Left colon (tissue), 2 donors: ENCODE data around the gene TCEAL4. TPM values are rescaled to one million over a fixed set of nuclear protein-coding genes. Genes with fewer than 3 reads are reported as not detected.
"Not testable (repeated sequence)": the region's sequence is repeated elsewhere in the genome, so short reads cannot be mapped to it uniquely, and the experiment has no call there.

Source experiments
- ATAC-seq: fragments of 200-7000 bp; cut with Tn5 transposase; one replicate; pipeline ENCODE4 v1.9.1; 2020; ENCODE audit warnings: mild to moderate bottlenecking, moderate library complexity
- DNase-seq, 2 donors: peaks; one replicate each; pipeline ENCODE4 v3.0.0-alpha.2; 2020
- intact Hi-C, 2 donors: fragments of 100-400 bp; cut with DNase I in 1 of 2; cut with micrococcal nuclease in 1 of 2; formaldehyde crosslinking; loops; one replicate each; pipeline versions ENCODE4 v1.11.2 to v1.14.0; 2022; cut with DNase I, micrococcal nuclease
- total RNA-seq, 2 donors: library from RNA; stranded (reverse); fragmentation: NEBNext Ultra II Directional; extraction: Animal tissue kit (Norgen Biotek cat#: 25700); gene quantifications; one replicate each; pipeline ENCODE4 v1.2.1, GENCODE V29; 2021
- donor health status: DM: no; HTN: no; CAD: no.
- donor health status: DM: yes; HTN: yes; CAD: no.

TCEAL4 gene
- total RNA-seq, 2 donors from 2014 or later = 20.1 to 23.2 TPM

DNA sequence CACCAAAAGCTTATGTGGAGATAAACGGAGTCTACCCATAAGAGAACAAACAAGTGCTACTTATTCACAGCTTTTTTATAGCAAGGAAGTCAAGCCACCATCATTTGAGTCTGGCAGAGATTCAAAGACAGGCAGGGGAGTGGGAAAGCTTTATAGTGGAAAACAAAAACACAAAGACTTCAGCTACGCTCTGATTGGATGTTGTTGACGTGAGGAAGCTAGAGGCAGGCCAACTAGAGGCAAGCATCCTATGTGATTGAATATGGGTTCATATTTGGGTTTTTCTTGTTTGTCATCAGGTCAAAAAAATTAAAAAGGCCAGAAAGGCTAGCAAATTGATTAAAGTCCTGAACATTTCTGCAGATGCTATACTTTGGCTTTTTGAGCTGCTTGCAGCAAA is 719 bp upstream of the TCEAL4 start:
- intact Hi-C loops = no loop called here
- ATAC-seq (no peak), DNase-seq (no peak)

DNA sequence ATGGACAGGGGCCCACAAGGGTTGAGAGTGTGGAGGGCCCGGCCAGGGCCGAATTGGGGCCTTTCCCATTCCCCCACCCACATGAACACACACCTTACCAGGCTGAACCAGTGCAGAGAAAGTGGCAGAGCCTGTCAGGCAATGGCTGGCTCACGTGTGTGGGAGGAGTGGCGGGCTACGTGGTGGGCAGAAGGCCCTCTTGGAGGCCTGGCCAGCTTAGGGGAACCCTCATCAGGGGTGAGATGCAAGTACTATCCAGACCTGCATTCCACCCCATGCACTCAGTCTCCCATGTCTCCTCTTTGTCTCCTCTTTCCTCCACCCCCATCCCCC is 965 bp downstream of the TCEAL4 start:
- ATAC-seq (peak; percentile 59), DNase-seq (peak in 1 of 2 donors; percentile 24)
- intact Hi-C loops = no loop called here

DNA sequence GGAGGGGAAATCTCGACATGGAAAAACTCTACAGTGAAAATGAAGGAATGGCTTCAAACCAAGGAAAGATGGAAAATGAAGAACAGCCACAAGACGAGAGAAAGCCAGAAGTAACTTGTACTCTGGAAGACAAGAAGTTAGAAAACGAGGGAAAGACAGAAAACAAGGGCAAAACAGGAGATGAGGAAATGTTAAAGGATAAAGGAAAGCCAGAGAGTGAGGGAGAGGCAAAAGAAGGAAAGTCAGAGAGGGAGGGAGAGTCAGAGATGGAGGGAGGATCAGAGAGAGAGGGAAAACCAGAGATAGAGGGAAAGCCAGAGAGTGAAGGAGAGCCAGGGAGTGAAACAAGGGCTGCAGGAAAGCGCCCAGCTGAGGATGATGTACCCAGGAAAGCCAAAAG is 1.3 kb downstream of the TCEAL4 start:
- no peak for DNase-seq
- intact Hi-C loops = no loop called here
- no peak for ATAC-seq

DNA sequence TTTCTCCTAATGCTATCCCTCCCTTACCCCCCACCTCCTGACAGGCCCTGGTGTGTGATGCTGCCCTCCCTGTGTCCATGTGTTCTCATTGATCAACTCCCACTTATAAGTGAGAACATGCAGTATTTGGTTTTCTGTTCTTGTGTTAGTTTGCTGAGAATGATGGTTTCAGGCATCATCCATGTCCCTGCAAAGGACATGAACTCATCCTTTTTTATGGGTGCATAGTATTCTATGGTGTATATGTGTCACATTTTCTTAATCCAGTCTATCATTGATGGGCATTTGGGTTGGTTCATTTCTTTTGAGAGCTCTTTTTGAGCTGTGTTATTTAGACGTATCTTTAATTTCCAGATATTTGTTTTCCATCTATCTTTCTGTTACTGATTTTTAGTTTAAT is 7.0 kb downstream of the TCEAL4 start:
- DNase-seq, intact Hi-C loops, ATAC-seq: not testable (repeated sequence)

DNA sequence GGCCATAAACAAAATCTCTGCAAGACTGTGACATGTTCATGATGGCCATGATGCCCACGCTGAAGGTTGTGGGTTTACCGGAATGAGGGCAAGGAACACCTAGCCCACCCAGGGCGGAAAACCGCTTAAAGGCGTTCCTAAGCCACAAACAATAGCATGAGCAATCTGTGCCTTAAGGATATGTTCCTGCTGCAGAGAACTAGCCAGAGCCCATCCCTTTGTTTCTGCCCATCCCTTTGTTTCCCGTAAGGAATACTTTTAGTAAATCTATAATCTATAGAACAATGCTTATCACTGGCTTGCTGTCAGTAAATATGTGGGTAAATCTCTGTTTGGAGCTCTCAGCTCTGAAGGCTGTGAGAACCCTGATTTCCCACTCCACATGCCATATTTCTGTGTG is 9.9 kb downstream of the TCEAL4 start:
- DNase-seq, intact Hi-C loops, ATAC-seq: not testable (repeated sequence)

DNA sequence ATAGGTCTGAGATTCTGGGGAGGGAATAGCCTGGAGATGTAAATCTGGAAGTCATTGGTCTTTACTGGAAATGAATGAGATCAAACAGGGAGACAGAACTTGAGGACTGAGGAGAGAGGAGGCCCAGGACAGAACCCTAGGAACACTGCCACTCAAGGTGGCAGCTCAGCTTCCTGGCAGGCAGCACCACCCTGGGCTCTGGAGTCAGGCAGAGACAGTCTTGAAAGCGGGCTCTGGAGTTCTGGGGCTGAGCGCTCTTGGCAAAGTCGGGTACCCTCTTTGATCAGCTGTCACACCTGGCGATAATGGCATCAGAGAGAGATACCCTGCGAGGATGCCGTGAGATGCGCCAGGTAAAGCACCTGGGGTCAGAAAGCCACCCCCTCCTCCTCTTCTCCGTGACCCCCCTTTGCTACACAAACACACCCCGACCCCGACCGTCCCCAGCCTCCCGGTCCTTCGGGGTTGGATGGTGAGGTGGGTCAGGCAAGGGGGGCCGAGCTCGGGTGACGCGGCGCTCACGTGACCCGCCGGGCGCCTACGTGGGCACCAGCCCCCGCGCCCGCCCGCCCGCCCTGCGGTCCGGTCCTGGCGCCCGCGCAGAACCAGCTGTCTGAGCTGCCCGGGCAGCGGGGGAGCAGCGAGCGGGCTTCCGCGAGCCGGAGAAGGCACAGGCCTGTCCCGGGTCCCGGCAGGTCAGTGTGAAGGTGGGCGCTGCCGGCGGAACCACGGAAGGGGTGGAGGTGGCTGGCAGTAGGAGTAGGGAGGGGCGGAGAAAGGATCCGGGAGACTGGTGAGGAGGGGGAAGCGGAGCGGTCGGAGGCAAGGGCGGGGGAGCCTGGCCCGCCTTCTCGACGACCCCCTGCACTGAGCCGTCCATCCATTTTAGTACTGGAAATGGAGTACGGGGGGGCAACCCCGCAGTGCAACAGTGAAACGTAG is 22.3 kb downstream of the TCEAL4 start, which contains the start of gene TCEAL3:
Gene TCEAL3, plus strand, starts transcription at position 600 of the 942 bp plus-strand sequence. CDS start 1,102 bp downstream, outside the sequence.
- intact Hi-C loops = no loop called here
- DNase-seq = peak; percentile 44 to 55
- ATAC-seq = peak; percentile 86

DNA sequence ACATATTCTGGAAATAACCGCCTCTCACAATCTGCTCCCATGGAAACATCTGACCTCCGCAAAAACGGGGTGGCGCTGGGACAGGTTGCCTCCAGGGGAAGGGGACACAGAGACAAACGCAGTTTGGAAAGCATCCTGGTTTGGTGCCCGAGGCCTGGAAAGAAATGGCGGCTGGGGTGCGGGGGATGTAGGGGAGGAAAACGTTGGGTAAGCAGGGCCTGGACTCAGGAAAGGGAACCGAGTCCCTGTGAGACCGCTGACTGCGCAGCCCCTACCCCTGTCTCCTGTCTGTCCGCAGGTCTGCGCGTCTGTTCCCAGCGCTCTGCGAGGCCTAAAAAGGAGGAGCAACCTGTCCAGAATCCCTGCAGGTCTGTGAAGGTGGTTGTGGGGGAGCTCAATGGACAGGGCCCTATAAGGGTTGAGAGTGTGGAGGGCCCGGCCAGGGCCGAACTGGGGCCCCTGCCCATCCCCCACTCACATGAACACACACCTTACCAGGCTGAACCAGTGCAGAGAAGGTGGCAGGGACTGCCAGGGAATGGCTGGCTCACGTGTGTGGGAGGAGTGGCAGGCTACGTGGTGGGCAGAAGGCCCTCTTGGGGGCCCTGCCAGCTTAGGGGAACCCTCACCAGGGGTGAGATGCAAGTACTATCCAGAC is 23.1 kb downstream of the TCEAL4 start:
- intact Hi-C loops = no loop called here
- DNase-seq (peak; percentile 15 to 24), ATAC-seq (peak; percentile 12)

DNA sequence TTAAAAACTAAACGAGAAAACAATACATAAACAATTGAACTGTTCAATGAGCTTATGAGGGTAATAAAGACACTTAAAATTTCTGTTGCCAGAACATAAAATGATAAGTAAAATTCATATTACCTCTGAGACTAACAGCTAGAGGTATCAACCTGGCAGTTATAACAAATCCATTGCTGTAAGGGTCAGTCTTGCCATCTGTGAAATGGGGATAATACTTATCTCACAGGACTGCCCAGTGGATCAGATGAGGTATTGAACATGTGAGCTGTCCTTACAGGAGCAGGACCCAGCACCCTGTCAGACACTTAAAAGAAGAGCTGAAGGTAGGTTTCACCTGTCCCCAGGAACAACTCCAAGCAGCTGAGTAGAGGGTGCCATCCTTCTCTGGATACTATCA is 25.0 kb downstream of the TCEAL4 start:
- ATAC-seq = no peak
- intact Hi-C loops = no loop called here

DNA sequence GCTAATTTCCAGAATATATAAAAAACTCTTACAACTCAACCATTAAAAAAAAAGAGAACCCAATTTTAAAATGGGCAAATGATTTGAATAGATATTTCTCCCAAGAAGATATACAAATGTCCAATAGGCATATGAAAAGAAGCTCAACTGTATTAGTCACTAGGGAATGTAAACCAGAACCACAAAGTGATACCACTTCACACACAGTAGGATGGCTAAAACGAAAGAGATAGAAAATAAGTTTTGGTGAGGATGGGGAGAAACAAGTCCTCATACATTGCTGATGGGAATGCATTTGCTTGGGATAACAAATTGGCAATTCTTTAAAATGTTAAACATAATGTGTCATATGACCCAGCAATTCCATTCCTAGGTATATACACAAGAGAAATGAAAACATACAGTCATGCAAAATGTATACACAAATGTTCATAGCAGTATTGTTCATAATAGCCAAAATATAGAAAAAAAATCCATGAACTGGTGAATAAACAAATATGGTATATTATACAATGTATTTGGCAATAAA is 28.1 kb downstream of the TCEAL4 start:
- intact Hi-C loops = no loop called here
- DNase-seq (no peak), ATAC-seq (no peak)

More for the DNA sequence above, 25.0 kb downstream of the TCEAL4 start:
- no peak for DNase-seq

DNA sequence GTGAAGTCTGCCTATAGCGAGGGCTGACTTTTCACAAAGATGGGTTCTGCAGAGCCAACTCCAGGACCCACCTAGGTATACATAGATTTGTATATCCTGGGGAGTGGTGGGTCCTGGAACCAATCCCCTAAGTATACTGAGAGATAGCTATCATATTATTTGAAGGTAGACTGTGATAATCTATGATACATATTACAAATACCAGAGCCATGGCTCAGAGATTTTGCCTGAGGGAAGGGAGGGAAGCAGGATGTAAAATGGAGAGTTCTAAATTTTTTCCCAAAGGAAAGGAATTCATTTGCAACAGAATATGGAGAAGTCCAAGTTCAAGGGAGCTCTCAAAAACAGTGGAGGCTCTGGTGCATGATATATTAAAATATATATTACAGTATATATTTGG is 29.7 kb downstream of the TCEAL4 start:
- ATAC-seq (no peak), DNase-seq (no peak)
- intact Hi-C loops = no loop called here

DNA sequence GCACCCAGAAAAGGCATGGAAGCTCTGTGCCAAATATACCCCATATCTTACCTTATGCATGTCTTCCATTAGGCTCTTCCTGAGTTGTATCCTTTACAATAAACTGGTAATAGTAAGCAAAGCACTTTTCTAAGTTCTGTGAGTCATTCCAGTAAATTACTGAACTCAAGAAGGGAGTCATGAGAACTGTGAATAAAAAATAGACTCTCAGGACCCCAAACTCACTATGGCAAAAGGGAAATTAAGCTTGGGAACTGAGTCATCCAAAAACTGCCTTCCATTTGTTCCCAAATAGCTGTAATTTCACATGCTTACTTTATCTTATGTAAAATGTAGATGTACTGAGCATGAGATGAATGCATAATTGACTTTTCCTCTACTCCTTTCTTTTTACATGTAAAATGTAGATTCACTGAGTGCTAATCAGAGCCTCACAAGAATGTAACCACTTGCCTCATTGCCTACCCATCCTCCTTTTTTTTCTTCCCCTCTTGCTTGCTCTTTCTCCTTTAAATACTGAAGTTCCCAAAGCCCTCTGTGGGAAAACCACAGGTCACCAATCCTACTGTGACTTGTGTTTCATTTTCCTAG is 30.6 kb downstream of the TCEAL4 start:
- intact Hi-C loops = no loop called here
- DNase-seq (no peak), ATAC-seq (no peak)

DNA sequence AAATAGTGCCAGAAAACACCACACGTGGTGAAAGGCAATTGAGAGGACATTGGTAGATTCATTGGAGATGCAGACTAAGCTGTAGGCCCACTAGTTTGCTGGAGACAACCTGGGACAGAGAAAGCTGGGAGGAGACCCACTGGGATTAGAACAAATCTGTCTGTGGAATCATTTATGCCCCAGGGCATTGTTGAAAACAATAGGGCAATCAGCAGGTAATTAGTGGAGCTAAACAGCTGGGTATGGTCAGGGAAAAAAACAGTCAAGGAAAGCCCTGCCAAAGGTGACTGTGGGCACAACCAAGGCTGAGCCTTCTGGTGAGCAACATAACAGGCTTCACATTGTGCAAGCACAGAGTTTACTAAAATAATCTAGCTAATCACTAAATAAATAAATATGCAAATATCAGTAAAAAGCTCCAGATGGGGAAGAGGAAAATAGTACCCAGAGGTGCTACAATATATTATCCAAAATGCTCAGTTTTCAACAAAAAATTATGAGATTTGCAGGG is 31.4 kb downstream of the TCEAL4 start:
- DNase-seq = no peak
- ATAC-seq = no peak
- intact Hi-C loops = no loop called here

DNA sequence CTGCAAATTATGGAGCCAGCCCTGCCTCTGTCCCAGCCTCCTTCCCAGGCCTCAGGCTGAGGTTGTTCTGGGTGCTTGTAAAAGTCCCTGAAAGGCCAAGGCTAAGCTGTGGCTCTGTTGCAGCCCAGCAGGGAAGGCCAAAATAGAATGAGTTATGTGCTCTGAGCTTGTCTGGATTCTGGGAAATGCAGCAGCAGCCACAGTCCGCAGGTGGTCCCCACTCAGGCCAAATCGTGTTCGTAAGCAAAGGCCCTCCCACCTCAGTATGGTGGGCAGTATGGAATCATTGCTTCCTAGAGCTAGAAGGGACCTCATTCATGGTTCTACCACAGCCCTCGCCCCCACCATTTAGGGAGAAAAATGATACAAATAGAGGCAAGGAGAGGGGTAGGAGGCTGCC is 38.8 kb downstream of the TCEAL4 start:
- ATAC-seq (no peak), DNase-seq (no peak)
- intact Hi-C loops = no loop called here

DNA sequence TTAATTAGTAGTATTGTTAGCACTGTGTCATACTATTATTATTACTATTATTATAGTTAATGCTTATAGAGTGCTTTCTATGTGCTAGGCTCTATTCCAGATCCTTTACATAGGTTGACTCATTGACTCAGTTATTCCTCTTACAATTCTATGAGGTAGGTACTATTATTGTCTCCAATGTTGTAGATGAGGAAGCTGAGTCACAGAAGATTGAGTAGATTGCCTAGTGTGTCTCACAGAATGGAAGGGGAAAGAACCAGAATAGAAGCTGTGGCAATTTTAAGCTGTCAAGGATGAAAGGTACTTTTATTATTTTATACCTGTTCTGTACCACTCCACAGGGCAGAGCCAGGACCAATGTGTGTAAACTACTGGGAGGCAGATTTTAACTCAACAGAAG is 41.5 kb downstream of the TCEAL4 start:
- DNase-seq = no peak
- intact Hi-C loops = no loop called here
- no peak for ATAC-seq

DNA sequence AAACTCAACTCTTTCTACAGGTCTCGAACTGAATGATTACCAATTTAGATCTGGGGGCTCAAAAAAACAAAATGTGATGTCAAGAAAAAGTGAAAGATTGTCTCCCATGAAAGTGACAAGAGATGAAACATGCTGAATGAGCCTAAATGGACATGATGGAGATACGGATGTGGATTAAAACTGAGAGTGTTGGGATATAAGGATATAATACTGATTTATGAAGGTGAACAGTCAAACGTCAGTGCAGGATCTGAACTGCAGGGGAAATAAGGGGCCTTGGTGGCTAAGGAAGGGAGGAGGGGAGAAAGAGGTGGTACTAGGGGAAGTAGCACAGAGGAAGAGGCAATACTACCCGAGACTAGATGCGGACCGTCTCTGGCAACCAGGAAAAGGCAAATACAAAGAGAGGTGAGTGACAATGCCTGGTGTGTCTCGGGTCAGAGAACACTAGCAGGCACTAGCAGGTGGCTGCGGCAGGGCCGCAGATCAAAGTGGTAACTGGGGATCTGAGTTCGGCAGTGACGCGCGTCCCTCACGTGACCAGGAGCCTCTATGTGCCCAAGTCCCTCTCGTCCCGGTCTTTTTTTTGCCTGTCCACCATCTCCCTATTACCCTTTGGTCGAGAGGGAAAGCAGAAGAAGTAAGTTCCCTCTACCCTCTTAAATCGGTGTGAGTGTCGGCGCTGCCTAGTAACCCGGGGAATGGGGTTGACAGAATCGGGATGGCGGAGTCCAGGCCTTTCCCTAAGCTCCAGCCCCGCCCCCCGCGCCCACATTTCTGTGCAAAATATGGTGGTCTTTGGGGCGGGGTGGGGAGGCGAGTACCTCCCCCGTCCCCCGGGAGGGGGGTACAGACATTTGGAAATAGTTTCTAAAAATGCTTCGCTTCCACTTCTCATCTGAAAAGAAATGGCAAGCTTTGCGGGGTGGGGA is 43.3 kb downstream of the TCEAL4 start, which contains the start of gene TCEAL1:
Gene TCEAL1, plus strand, starts transcription at position 590 of the 932 bp plus-strand sequence. CDS start 942 bp downstream, outside the sequence.
- intact Hi-C loops = no loop called here
- ATAC-seq (peak; percentile 79), DNase-seq (peak; percentile 72 to 75)

DNA sequence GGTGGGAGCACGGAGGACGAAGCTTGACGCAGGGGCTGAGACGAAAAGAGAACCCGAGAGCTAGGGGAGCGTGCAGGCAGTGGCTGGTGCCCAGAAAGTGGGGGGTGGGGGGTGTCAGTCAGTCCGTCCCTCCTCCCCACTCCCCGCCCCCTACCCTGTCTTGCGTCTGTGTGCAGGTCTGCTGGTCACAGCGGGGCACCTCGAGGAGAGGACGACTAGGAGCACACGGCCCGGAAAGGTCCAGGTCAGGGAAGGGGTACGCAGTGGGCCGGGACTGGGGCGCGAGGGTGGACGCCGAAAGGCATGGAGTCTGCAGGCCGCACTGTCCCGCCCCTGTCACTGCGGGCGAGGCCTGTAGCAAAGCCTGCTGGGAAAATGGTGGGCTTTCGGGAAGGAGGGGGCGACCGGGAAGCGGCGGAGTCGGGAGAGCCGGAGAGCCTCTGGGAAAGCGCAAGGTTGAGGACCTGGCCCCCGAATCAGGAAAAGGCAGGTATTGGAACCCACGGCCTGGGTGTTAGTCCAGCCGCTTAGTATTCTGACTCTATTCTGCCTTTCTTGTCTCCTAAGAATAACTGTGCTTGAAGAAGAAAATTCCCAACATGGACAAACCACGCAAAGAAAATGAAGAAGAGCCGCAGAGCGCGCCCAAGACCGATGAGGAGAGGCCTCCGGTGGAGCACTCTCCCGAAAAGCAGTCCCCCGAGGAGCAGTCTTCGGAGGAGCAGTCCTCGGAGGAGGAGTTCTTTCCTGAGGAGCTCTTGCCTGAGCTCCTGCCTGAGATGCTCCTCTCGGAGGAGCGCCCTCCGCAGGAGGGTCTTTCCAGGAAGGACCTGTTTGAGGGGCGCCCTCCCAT is 44.2 kb downstream of the TCEAL4 start:
- DNase-seq (peak; percentile 61 to 66), ATAC-seq (peak; percentile 83)
- intact Hi-C loops = no loop called here

DNA sequence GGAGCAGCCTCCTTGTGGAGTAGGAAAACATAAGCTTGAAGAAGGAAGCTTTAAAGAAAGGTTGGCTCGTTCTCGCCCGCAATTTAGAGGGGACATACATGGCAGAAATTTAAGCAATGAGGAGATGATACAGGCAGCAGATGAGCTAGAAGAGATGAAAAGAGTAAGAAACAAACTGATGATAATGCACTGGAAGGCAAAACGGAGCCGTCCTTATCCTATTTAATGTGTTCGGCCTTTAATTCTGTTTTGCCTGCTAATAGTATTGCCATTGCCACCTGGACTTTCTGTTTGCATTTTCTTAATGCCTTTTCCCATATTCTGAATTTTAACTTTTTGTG is 44.8 kb downstream of the TCEAL4 start:
- DNase-seq = no peak
- no peak for ATAC-seq
- intact Hi-C loops = no loop called here
